Immature natural killer cell (primary cell): ENCODE data around the gene CACNG5. TPM values are rescaled to one million over a fixed set of nuclear protein-coding genes. Genes with fewer than 3 reads are reported as not detected.

Source experiments
- DNase-seq, 3 donors: peaks; one replicate each; pipeline ENCODE4 v3.0.0; 2022; ENCODE audit warnings: mixed read lengths in 1 of 3
- H3K27ac Mint-ChIP-seq, 6 donors: one replicate each; pipeline ENCODE4 v1.8.0; 2020; ENCODE audit warnings: mixed read lengths in 6 of 6, mild to moderate bottlenecking in 5 of 6, inconsistent platforms in 4 of 6, moderate library complexity in 3 of 6
- H3K27me3 Mint-ChIP-seq, 3 donors: one replicate each; pipeline ENCODE4 v1.8.0; 2020 to 2021; ENCODE audit warnings: low read depth in 3 of 3, mild to moderate bottlenecking in 3 of 3, mixed read lengths in 3 of 3, moderate library complexity in 3 of 3, inconsistent platforms in 1 of 3
- H3K36me3 Mint-ChIP-seq, 3 donors: one replicate each; pipeline ENCODE4 v1.8.0; 2020; ENCODE audit warnings: mixed read lengths in 3 of 3, inconsistent platforms in 2 of 3, mild to moderate bottlenecking in 2 of 3
- H3K4me1 Mint-ChIP-seq, 2 donors: one replicate each; pipeline ENCODE4 v1.8.0; 2020; ENCODE audit warnings: inconsistent platforms in 2 of 2, mild to moderate bottlenecking in 2 of 2, mixed read lengths in 2 of 2, moderate library complexity in 1 of 2
- H3K4me3 Mint-ChIP-seq, 5 donors: one replicate each; pipeline ENCODE4 v1.8.0; 2020; ENCODE audit warnings: mild to moderate bottlenecking in 5 of 5, mixed read lengths in 5 of 5, inconsistent platforms in 3 of 5, moderate library complexity in 3 of 5
- H3K9me3 Mint-ChIP-seq, 6 donors: one replicate each; pipeline ENCODE4 v1.8.0; 2020; ENCODE audit warnings: mild to moderate bottlenecking in 6 of 6, mixed read lengths in 6 of 6, inconsistent platforms in 4 of 6, moderate library complexity in 3 of 6
- polyA plus RNA-seq, 3 donors: library from polyadenylated mRNA; unstranded; fragments of 300-500 nt; fragmentation: Illumina TruSeq; gene quantifications; one replicate each; pipeline ENCODE4 v1.2.3, GENCODE V29; 2021

Gene CACNG5
- polyA plus RNA-seq, 3 donors from 2014 or later = not detected

DNA sequence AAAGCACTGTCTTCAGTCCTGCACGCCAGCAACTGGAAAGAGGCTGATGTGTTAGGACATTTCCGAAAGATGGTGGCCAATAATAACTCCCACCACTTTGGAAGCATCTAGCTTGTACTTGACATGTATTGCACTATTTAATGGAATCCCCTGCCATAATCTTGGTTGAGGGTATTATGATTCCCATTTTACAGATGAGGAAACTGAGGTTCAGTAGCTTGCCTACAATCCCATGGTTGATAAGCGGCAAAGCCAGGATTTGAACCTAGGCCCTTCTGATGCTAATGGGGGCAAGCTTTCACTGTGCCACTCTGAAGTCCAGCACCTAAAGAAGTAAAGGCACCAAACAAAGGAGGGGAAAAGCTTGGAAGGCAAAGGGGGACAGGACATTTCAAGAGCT, 8.0 kb downstream of the CACNG5 start:
- Mint-ChIP-seq H3K36me3 (no peaks in the 10 kb centered on the region), H3K27me3 (peaks cover 0 to 5% (median 3%) of the 10 kb centered on the region in 3 donors), H3K9me3 (peaks cover 0 to 3% (median 0%) of the 10 kb centered on the region in 6 donors), H3K4me3 (no peak overlapping the region), H3K27ac (no peak overlapping the region), H3K4me1 (no peaks in the 10 kb centered on the region)
- DNase-seq = no peak

DNA sequence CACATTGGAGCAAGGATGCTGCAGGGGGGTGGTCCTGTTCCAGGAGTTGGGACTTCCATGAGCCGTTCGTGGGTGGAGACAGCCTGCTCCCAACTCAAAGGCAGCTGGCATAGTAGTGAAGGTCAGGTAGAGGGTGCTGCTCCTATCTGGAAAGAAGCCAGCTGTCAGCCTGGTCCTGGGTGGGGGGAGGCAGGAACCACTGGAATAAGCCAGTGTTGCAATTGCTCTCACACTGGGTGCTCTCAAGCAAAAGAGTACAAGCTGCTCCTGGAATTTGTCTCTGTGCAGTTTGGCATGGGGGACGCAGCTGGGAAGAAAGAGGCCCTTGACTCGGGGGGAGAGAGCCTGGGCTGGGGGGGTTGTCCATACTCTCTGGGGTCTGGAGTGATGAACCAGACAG, 8.7 kb downstream of the CACNG5 start:
- H3K27ac Mint-ChIP-seq = no peak overlapping the region
- H3K9me3 Mint-ChIP-seq = peaks cover 0 to 3% (median 0%) of the 10 kb centered on the region in 6 donors
- no peaks in the 10 kb centered on the region for H3K4me1 Mint-ChIP-seq
- peaks cover 0 to 5% (median 3%) of the 10 kb centered on the region in 3 donors for H3K27me3 Mint-ChIP-seq
- no peak for DNase-seq
- H3K36me3 Mint-ChIP-seq = no peaks in the 10 kb centered on the region
- no peak overlapping the region for H3K4me3 Mint-ChIP-seq

DNA sequence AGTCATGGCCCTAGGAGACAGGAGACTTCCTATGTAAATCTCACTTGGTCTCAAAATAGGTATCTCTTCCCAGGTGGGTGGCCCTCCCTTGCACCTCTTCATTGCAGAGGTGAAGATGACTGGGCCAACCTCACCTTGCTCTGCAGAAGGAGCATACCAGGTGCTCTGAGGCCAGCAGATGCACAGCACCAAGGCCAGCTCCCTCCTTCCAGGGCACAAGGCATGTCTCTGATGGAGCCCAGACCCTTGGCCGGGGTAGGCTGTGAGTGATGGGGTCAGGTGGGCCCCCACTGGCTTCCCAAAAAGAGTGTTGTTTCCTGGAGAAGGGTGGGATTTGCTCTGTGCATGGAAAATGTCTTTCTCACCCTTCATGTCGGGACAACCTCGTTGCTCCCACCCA, 12.8 kb downstream of the CACNG5 start:
- Mint-ChIP-seq H3K36me3 (no peaks in the 10 kb centered on the region), H3K27me3 (peaks cover 4 to 6% (median 4%) of the 10 kb centered on the region in 3 donors), H3K9me3 (peaks cover 0 to 3% (median 0%) of the 10 kb centered on the region in 6 donors), H3K4me1 (no peaks in the 10 kb centered on the region), H3K27ac (no peak overlapping the region), H3K4me3 (no peak overlapping the region)
- no peak for DNase-seq

DNA sequence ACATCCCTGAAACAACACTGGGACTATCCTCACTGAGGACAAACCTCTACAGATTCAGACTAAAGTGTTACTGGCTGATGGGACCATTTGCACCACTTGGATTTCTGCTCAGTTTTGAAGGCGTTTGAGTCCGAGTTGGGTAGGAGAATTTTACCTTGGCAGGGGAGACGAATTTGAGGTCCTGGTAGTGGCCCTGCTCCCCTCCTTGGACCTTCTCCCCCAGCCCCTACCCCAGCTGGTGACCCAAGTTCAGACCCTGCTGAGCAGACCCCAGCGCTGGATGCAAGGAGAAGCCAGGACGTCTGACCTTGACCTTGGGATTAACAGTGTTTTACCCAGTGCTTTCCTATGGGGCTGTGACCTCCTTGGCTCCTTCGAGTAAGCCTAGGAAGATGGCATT, 13.6 kb downstream of the CACNG5 start:
- Mint-ChIP-seq H3K4me3 (no peak overlapping the region), H3K9me3 (no peaks in the 10 kb centered on the region), H3K27ac (no peak overlapping the region), H3K27me3 (peaks cover 4 to 6% (median 5%) of the 10 kb centered on the region in 3 donors), H3K4me1 (no peaks in the 10 kb centered on the region), H3K36me3 (no peaks in the 10 kb centered on the region)
- DNase-seq = no peak

DNA sequence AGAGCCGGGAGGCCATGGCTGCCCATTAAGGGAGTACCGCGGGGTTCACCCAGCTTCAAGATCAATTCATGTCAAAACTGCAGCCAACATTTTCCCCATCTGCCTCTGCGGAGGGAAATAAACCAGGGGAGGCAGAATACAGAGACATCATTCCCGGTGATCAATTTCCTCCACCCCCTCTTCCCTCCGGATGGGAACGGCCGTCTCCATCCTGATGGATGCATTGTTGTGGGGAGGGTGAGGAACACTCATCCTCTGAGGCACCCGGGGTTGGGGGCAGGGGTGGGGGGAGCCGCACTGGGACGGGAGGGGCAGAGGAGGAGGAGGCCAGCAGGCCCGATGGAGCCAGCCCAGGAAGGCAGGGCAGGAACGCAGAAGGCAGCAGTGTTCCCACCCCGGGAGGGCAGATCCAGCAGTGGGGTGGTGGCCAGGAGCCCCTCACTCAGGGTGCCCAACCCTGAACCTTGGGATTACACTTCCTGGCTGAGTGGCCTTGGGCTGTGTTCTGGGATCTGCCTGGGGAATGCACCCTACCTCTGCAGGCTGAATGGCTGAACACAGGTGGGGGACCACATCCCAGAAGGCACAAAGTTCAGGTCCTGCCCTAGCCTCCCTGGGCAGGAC, 14.2 kb downstream of the CACNG5 start:
- peaks cover 2 to 5% (median 4%) of the 10 kb centered on the region in 3 donors for H3K27me3 Mint-ChIP-seq
- H3K36me3 Mint-ChIP-seq = no peaks in the 10 kb centered on the region
- H3K27ac Mint-ChIP-seq = no peak overlapping the region
- no peaks in the 10 kb centered on the region for H3K9me3 Mint-ChIP-seq
- H3K4me3 Mint-ChIP-seq = no peak overlapping the region
- no peak for DNase-seq
- no peaks in the 10 kb centered on the region for H3K4me1 Mint-ChIP-seq

DNA sequence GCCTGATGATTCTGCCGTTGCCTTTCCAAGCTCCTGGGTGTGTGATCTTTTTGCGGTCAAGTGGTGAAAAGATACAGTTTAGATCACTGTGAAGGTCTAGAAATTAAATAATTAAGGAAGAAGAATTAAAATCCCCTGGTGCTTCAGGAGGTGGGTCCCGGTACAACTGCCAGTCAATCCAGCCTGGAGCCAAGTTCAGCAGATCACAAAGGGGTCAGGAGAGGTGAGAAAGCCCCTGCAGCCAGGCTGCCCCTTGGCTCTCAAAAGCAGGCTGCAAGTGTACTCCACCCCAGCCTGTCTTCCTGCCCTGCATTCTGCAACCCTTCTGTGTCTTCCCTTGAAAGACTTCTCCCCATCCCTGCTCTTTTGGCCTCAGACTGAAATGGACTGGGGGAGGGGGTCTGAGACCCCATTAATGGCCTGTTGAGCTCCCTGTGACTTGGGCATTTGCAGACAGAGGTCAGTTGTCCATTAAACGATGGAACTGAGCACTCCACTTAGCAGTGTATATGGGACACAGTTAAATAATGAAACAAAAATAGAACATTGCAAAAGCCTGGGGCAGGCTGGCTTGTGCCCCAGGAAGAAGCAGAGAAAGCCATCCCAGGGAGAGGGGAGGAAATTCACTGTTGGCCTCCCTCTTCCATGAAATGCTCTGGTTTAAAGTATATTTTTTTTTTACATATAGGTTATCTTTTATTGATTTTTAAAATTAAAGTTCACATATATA, 15.1 kb downstream of the CACNG5 start:
- no peak for DNase-seq
- Mint-ChIP-seq H3K4me3 (no peak overlapping the region), H3K9me3 (no peaks in the 10 kb centered on the region), H3K4me1 (no peaks in the 10 kb centered on the region), H3K27me3 (peaks cover 2 to 5% (median 4%) of the 10 kb centered on the region in 3 donors), H3K36me3 (no peaks in the 10 kb centered on the region), H3K27ac (no peak overlapping the region)

DNA sequence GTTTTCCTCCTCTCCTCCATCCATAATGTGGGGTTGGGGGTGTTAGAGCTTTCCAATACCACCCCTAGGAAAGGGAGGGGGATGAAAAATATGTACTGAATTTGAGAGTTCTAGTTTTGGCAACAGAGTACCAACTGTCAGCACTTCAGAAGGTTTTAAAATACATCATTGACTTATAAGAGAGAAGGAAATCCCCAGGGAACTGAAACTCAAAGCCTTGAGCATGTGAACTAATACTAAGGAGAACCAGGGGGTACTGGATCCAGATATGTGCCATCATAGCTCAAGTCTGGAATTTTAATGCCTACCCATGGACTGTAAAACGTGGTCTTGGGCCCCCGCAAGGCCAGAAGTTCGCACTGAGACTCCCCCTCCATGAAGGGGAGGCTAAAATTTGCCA, 15.8 kb downstream of the CACNG5 start:
- H3K27me3 Mint-ChIP-seq = peaks cover 2 to 4% (median 3%) of the 10 kb centered on the region in 3 donors
- no peak for DNase-seq

DNA sequence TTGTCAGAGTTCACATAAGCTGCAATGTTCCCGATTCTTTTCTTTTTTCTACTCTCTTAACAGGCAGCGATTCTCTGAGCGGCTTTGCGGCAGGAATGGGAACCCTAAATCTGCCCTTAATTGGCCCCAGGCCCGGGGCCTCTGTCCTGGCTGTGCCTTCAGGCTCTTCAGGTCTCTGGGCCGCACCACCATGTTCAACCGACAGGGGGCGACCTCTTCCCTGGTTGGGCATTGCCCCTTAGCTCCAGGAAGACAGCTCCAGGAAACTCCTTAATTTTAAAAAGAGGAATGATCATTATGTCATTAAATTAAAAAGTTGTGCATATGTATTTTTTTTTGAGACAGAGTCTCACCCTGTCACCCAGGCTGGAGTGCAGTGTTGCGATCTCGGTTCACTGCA, 20.3 kb downstream of the CACNG5 start:
- peaks cover 1 to 7% (median 1%) of the 10 kb centered on the region in 3 donors for H3K27me3 Mint-ChIP-seq
- H3K36me3 Mint-ChIP-seq = no peaks in the 10 kb centered on the region
- no peaks in the 10 kb centered on the region for H3K4me1 Mint-ChIP-seq
- H3K27ac Mint-ChIP-seq = no peak overlapping the region
- DNase-seq = peak; percentile 2 to 4 (median 4)
- H3K4me3 Mint-ChIP-seq = no peak overlapping the region
- no peaks in the 10 kb centered on the region for H3K9me3 Mint-ChIP-seq

More for the DNA sequence above, 15.8 kb downstream of the CACNG5 start:
- H3K4me1 Mint-ChIP-seq = no peaks in the 10 kb centered on the region
- H3K36me3 Mint-ChIP-seq = no peaks in the 10 kb centered on the region
- no peaks in the 10 kb centered on the region for H3K9me3 Mint-ChIP-seq
- no peak overlapping the region for H3K27ac Mint-ChIP-seq
- no peak overlapping the region for H3K4me3 Mint-ChIP-seq

DNA sequence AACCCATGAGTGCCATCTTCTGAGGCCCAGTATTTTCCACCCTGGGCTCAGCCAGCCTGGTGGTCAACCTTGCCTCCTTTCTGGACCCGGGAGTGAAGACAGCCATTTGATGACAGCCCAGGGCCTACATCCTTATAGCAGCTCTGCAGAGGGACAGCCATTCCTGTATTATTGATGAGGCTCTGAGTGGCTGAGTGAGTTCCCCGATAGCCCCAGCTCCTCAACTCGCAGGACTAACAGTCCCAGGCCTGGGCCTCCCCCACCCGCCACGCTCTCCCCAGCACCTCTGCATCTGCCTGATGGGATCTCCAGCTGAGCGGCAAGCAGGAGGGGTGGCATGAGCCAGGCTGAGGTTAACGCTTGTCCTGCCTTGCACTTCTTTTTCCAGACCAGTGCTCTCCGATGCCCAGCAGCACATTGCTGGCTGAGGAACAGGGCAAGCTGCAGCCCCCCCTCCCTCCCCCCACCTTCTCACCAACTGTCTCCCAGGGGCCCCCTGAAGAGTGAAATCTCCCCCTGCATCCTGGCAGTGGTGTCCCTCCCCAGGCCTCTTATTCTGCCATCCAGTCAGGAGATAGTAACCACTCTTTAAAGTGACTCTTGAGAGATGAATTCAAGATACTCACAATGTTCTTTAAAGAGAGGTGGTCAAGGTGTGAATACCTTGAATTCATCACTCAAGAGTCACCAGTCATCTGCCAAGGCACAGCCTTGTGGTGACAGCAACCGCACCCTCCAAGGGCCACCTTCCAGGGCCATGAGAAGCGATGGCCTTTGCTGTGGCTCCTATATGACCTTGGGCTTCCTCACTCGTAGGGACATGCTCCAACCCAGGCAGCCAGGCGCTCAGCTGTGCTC, 23.5 kb downstream of the CACNG5 start:
- Mint-ChIP-seq H3K9me3 (no peaks in the 10 kb centered on the region), H3K4me3 (no peak overlapping the region), H3K4me1 (no peaks in the 10 kb centered on the region), H3K27ac (no peak overlapping the region), H3K27me3 (peaks cover 6 to 14% (median 8%) of the 10 kb centered on the region in 3 donors), H3K36me3 (no peaks in the 10 kb centered on the region)
- DNase-seq = no peak

DNA sequence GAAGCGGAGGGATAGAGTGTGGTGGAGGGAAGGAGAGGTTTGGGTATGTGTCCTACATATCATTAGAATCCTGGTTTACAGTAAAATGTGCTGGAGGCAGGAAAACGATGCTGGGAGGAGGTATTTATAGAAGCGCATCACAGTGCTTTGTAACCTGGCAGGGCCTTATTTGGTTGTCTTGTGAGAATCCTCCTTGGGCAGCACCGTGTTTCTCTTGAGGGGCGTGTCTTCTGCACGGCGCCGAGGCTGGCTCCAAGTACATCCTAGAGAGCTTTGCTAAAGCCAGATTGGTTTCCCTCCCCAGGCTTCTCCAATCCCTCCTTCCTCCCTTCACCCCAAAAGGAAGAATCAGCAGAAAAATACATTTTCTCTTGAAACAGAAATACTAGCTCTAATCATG, 24.4 kb downstream of the CACNG5 start:
- Mint-ChIP-seq H3K4me3 (no peak overlapping the region), H3K27ac (no peak overlapping the region), H3K4me1 (no peaks in the 10 kb centered on the region), H3K9me3 (peaks cover 0 to 2% (median 0%) of the 10 kb centered on the region in 6 donors), H3K27me3 (peaks cover 8 to 20% (median 8%) of the 10 kb centered on the region in 3 donors), H3K36me3 (no peaks in the 10 kb centered on the region)
- no peak for DNase-seq

DNA sequence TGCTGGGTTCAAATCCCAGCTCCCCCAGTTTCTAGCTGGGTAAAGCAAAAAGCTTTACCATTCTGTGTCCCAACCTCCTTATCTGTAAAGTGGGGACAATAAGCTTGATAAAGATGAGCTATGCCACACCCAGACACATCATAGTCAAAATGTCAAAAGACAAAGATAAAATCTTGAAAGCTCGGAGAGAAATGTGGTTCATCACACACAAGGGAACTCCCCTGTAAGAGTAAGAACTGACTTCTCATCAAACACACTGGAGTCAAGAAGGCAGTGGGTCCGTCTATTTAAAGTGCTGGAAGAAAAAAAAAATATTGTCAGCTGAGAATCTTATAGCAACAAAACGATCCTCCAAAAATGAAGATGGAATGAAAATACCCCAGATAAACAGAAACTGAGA, 25.3 kb downstream of the CACNG5 start:
- Mint-ChIP-seq H3K27ac (no peak overlapping the region), H3K9me3 (peaks cover 0 to 2% (median 0%) of the 10 kb centered on the region in 6 donors), H3K4me1 (no peaks in the 10 kb centered on the region), H3K36me3 (no peaks in the 10 kb centered on the region), H3K27me3 (peaks cover 8 to 20% (median 8%) of the 10 kb centered on the region in 3 donors), H3K4me3 (no peak overlapping the region)
- no peak for DNase-seq

DNA sequence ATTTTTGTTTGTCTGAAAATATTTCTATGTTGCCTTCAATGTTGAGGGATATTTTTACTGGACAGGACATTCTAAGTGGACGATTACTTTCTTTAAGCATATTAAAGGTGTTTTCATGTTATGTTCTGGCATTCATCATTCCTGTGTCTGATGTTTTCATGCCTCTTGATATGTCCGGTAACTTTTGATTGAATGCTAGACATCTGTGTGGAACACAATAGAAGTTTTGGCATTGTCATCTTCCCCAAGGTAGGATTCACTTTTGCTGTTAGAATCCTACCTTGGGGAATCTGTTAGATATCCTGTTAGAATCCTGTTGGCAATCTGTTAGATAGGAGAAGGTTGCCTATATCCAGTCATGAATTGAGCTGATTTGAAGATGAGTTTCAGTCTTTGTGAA, 28.9 kb downstream of the CACNG5 start:
- H3K36me3 Mint-ChIP-seq = no peaks in the 10 kb centered on the region
- no peak overlapping the region for H3K4me3 Mint-ChIP-seq
- peaks cover 0 to 5% (median 0%) of the 10 kb centered on the region in 6 donors for H3K9me3 Mint-ChIP-seq
- H3K27ac Mint-ChIP-seq = no peak overlapping the region
- no peaks in the 10 kb centered on the region for H3K4me1 Mint-ChIP-seq
- H3K27me3 Mint-ChIP-seq = peaks cover 4 to 22% (median 9%) of the 10 kb centered on the region in 3 donors
- DNase-seq = no peak

DNA sequence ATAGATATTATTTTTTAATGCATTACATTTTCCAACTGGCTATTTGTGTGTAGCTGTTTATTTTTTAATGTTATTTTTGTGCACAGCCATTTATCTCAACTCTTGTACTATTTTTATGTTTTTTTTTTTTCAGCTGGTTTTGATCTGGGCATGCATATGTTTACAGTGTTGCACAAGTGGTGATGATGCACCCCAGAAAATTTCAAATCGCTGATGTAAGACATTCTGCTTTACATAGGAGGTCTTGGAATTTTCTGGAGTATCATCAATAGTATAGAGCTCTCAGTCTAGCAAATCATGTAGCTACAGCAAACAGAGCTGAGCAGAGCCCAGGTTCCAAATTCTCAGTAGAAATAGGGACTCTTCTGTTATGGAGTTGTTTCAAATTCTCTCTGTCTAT, 30.2 kb downstream of the CACNG5 start:
- Mint-ChIP-seq H3K4me1 (no peaks in the 10 kb centered on the region), H3K9me3 (peaks cover 0 to 5% (median 0%) of the 10 kb centered on the region in 6 donors), H3K27ac (no peak overlapping the region), H3K4me3 (no peak overlapping the region), H3K36me3 (no peaks in the 10 kb centered on the region), H3K27me3 (peaks cover 4 to 27% (median 12%) of the 10 kb centered on the region in 3 donors)
- no peak for DNase-seq

DNA sequence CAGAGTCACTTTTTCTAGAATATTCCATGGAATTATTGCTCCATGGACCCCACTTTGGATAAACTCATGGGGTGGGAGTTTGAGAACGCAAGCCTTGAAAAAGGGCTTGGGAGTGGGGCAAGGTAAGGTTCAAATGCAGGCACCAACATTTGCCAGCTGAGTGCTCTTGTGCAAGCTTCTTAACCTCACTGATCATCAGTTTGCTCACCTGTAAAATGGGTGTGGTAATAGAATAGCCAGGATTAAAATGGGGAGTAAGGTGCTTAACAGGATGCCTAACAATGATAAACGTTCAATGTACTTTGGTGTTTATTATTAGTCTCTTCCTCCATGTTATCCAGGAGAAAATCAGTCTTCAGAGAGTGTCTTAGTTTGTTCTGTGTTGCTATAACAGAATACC, 39.0 kb downstream of the CACNG5 start:
- H3K4me3 Mint-ChIP-seq = no peak overlapping the region
- no peaks in the 10 kb centered on the region for H3K4me1 Mint-ChIP-seq
- no peak for DNase-seq
- no peak overlapping the region for H3K27ac Mint-ChIP-seq
- H3K27me3 Mint-ChIP-seq = peaks cover 2 to 7% (median 6%) of the 10 kb centered on the region in 3 donors
- no peaks in the 10 kb centered on the region for H3K36me3 Mint-ChIP-seq
- peaks cover 0 to 3% (median 0%) of the 10 kb centered on the region in 6 donors for H3K9me3 Mint-ChIP-seq
